ENCODE measurements around the gene TSPAN33.
A peak's percentile ranks its signal among the peaks of the same experiment; 100 is the strongest.

Gene TSPAN33

GRCh38 chr7:129191272-129191671, 46.8 kb downstream of the TSPAN33 start:
- Histone ChIP-seq H3K27ac (ENCODE audit: extremely low read depth, low read depth, low read length) (no peak overlapping the region), H3K4me3 (ENCODE audit: low read depth, low read length) (no peak overlapping the region), H3K36me3 (ENCODE audit: control insufficient read depth in 2 of 2, insufficient read depth in 1 of 2, low read length in 2 of 2) (peaks cover 4 to 24% of the 10 kb centered on the region in 2 experiments; a peak in 2 of 3 replicates), H3K4me1 (ENCODE audit: control insufficient read depth, insufficient read depth, low read length) (no peaks in the 10 kb centered on the region; the same call in 1 of the 2 replicates), H3K9me3 (ENCODE audit: control insufficient read depth, insufficient read depth, low read depth, low read length) (no peaks in the 10 kb centered on the region)
- POLR2A ChIA-PET: no interaction called here
- no peak for TF ChIP-seq ZBTB20 (tag by site-specific recombination; IDR thresholded peaks at IDR 0.05)
- TF ChIP-seq, protein P1, sequence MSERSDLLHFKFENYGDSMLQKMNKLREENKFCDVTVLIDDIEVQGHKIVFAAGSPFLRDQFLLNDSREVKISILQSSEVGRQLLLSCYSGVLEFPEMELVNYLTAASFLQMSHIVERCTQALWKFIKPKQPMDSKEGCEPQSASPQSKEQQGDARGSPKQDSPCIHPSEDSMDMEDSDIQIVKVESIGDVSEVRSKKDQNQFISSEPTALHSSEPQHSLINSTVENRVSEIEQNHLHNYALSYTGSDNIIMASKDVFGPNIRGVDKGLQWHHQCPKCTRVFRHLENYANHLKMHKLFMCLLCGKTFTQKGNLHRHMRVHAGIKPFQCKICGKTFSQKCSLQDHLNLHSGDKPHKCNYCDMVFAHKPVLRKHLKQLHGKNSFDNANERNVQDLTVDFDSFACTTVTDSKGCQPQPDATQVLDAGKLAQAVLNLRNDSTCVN (tag by site-specific recombination; optimal IDR thresholded peaks at IDR 0.05): no peak
- TF ChIP-seq ZBTB17 (tag by site-specific recombination; IDR thresholded peaks at IDR 0.05): peak; percentile 24; the same call in 1 of the 2 replicates
- TF ChIP-seq ZNF600 (tag by site-specific recombination; IDR thresholded peaks at IDR 0.05): peak; percentile 62
- no peak for TF ChIP-seq PRDM4 (tag by site-specific recombination; IDR thresholded peaks at IDR 0.05)
- TF ChIP-seq, protein P2, sequence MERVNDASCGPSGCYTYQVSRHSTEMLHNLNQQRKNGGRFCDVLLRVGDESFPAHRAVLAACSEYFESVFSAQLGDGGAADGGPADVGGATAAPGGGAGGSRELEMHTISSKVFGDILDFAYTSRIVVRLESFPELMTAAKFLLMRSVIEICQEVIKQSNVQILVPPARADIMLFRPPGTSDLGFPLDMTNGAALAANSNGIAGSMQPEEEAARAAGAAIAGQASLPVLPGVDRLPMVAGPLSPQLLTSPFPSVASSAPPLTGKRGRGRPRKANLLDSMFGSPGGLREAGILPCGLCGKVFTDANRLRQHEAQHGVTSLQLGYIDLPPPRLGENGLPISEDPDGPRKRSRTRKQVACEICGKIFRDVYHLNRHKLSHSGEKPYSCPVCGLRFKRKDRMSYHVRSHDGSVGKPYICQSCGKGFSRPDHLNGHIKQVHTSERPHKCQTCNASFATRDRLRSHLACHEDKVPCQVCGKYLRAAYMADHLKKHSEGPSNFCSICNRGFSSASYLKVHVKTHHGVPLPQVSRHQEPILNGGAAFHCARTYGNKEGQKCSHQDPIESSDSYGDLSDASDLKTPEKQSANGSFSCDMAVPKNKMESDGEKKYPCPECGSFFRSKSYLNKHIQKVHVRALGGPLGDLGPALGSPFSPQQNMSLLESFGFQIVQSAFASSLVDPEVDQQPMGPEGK (tag by site-specific recombination; IDR thresholded peaks at IDR 0.05): no peak
- CTCF ChIA-PET: interaction anchor here (1.6 kb wide), 1 partner anchor 28 kb away, joined by 7 read pairs; no protein-coding TSS in a partner anchor

DNA sequence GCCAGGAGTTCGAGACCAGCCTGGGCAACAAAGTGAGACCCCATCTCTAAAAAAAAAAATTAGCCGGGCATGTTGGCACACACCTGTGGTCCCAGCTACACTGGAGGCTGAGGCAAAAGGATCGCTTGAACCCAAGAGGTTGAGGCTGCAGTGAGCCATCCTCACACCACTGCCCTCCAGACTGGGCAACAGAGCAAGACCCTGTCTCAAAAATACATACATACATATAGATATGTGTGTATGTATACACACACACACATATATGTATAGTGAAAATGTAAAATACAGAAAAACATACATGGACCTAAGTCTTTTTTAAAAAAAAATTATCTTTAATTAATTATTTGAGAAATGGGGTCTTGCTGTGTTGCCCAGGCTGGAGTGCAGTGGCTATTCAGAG, 49.4 kb downstream of the TSPAN33 start:
- H3K4me1 ChIP-seq (ENCODE audit: control insufficient read depth, insufficient read depth, low read length): no peaks in the 10 kb centered on the region
- H3K36me3 ChIP-seq (ENCODE audit: control insufficient read depth in 2 of 2, insufficient read depth in 1 of 2, low read length in 2 of 2): peaks cover 4 to 24% of the 10 kb centered on the region in 2 experiments; a peak in 2 of 3 replicates
- TF ChIP-seq ZNF777 (tag by site-specific recombination; IDR thresholded peaks at IDR 0.05; ENCODE audit: borderline replicate concordance) (no peak), ZNF121 (tag by site-specific recombination; IDR thresholded peaks at IDR 0.05) (peak; percentile 78)
- no peaks in the 10 kb centered on the region for H3K9me3 ChIP-seq (ENCODE audit: control insufficient read depth, insufficient read depth, low read depth, low read length)
- no peak overlapping the region for H3K4me3 ChIP-seq (ENCODE audit: low read depth, low read length)
- CTCF ChIA-PET: interaction anchor here (0.9 to 2.1 kb wide), 4 partner anchors 13 to 104 kb away, joined by 3 to 10 read pairs (median 6); no protein-coding TSS in a partner anchor
- H3K27ac ChIP-seq (ENCODE audit: extremely low read depth, low read depth, low read length): no peak overlapping the region
- POLR2A ChIA-PET: no interaction called here

- Histone ChIP-seq H3K9me3 (ENCODE audit: control insufficient read depth, insufficient read depth, low read depth, low read length) (no peaks in the 10 kb centered on the region), H3K27ac (ENCODE audit: extremely low read depth, low read depth, low read length) (no peak overlapping the region), H3K36me3 (ENCODE audit: control insufficient read depth in 2 of 2, insufficient read depth in 1 of 2, low read length in 2 of 2) (peaks cover 4 to 8% of the 10 kb centered on the region in 2 experiments; a peak in 2 of 3 replicates), H3K4me3 (ENCODE audit: low read depth, low read length) (no peak overlapping the region), H3K4me1 (ENCODE audit: control insufficient read depth, insufficient read depth, low read length) (no peaks in the 10 kb centered on the region)
- ChIA-PET CTCF (interaction anchor here (0.9 to 1.3 kb wide), 2 partner anchors 34 to 145 kb away, joined by 3 to 4 read pairs; no protein-coding TSS in a partner anchor), POLR2A (no interaction called here)
- TF ChIP-seq ZNF391 (tag by site-specific recombination; IDR thresholded peaks at IDR 0.05; ENCODE audit: borderline replicate concordance, low read depth) (no peak), ZNF174 (tag by site-specific recombination; IDR thresholded peaks at IDR 0.05) (no peak), ZNF354C (tag by site-specific recombination; IDR thresholded peaks at IDR 0.05; ENCODE audit: borderline replicate concordance, low read depth) (no peak), ZNF561 (tag by site-specific recombination; IDR thresholded peaks at IDR 0.05; ENCODE audit: borderline replicate concordance) (no peak), ZNF335 (tag by site-specific recombination; conservative IDR thresholded peaks at IDR 0.05) (no peak), GLI4 (tag by site-specific recombination; IDR thresholded peaks at IDR 0.05) (no peak)
- TF ChIP-seq, protein P3, sequence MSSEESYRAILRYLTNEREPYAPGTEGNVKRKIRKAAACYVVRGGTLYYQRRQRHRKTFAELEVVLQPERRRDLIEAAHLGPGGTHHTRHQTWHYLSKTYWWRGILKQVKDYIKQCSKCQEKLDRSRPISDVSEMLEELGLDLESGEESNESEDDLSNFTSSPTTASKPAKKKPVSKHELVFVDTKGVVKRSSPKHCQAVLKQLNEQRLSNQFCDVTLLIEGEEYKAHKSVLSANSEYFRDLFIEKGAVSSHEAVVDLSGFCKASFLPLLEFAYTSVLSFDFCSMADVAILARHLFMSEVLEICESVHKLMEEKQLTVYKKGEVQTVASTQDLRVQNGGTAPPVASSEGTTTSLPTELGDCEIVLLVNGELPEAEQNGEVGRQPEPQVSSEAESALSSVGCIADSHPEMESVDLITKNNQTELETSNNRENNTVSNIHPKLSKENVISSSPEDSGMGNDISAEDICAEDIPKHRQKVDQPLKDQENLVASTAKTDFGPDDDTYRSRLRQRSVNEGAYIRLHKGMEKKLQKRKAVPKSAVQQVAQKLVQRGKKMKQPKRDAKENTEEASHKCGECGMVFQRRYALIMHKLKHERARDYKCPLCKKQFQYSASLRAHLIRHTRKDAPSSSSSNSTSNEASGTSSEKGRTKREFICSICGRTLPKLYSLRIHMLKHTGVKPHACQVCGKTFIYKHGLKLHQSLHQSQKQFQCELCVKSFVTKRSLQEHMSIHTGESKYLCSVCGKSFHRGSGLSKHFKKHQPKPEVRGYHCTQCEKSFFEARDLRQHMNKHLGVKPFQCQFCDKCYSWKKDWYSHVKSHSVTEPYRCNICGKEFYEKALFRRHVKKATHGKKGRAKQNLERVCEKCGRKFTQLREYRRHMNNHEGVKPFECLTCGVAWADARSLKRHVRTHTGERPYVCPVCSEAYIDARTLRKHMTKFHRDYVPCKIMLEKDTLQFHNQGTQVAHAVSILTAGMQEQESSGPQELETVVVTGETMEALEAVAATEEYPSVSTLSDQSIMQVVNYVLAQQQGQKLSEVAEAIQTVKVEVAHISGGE (tag by site-specific recombination; conservative IDR thresholded peaks at IDR 0.05; ENCODE audit: low read depth): no peak
Observed at GRCh38 chr7:129197771-129198170, 53.3 kb downstream of the TSPAN33 start.

Measured in HEK293 (cell line).